ENCODE data around the gene E2F4. TPM values are rescaled to one million over a fixed set of nuclear protein-coding genes. Genes with fewer than 3 reads are reported as not detected.

Gene E2F4
- total RNA-seq, 1 experiment from 2014 or later, result 96.0 TPM

GRCh38 chr16:67236563-67237395, 44.8 kb downstream of the E2F4 start:
- TF ChIP-seq EZH2 (IDR thresholded peaks at IDR 0.05; ENCODE audit: borderline replicate concordance, low read depth, low read length, poor library complexity, severe bottlenecking) (no peak), CTCF (conservative IDR thresholded peaks at IDR 0.05; ENCODE audit: low read depth, low read length) (no peak)
- Histone ChIP-seq H3K36me3 (ENCODE audit: insufficient read depth, low read length, poor library complexity, severe bottlenecking) (peaks cover 52% of the 10 kb centered on the region), H3K9me3 (ENCODE audit: low read depth, low read length, poor library complexity, severe bottlenecking) (no peaks in the 10 kb centered on the region), H3K4me1 (ENCODE audit: insufficient read depth, low read length, poor library complexity, severe bottlenecking) (peaks cover 12% of the 10 kb centered on the region), H3K27me3 (replicated peaks; ENCODE audit: insufficient read depth, low read depth, low read length, poor library complexity) (no peaks in the 10 kb centered on the region), H3K4me3 (ENCODE audit: low read depth, low read length, poor library complexity, severe bottlenecking) (peak overlapping the region; percentile 30), H3K27ac (ENCODE audit: low read depth, low read length, poor library complexity, severe bottlenecking) (peak overlapping the region; percentile 68)
- POLR2A ChIA-PET (ENCODE audit: low non-redundant PET), result no interaction called here
- intact Hi-C loops (cut with micrococcal nuclease; ENCODE audit: unreplicated experiment), result no loop called here
- no TSS peak for BruUV-seq (replicated peaks)
- CTCF ChIA-PET, result no interaction called here
- DNase-seq (ENCODE audit: low spot score), result peak; percentile 87

GRCh38 chr16:67237396-67238277, 45.7 kb downstream of the E2F4 start:
- Histone ChIP-seq H3K4me3 (ENCODE audit: low read depth, low read length, poor library complexity, severe bottlenecking) (no peak overlapping the region), H3K4me1 (ENCODE audit: insufficient read depth, low read length, poor library complexity, severe bottlenecking) (peaks cover 16% of the 10 kb centered on the region), H3K27me3 (replicated peaks; ENCODE audit: insufficient read depth, low read depth, low read length, poor library complexity) (no peaks in the 10 kb centered on the region), H3K27ac (ENCODE audit: low read depth, low read length, poor library complexity, severe bottlenecking) (no peak overlapping the region), H3K9me3 (ENCODE audit: low read depth, low read length, poor library complexity, severe bottlenecking) (no peaks in the 10 kb centered on the region), H3K36me3 (ENCODE audit: insufficient read depth, low read length, poor library complexity, severe bottlenecking) (peaks cover 45% of the 10 kb centered on the region)
- CTCF ChIA-PET, result no interaction called here
- TF ChIP-seq EZH2 (IDR thresholded peaks at IDR 0.05; ENCODE audit: borderline replicate concordance, low read depth, low read length, poor library complexity, severe bottlenecking), result no peak
- no peak for TF ChIP-seq CTCF (conservative IDR thresholded peaks at IDR 0.05; ENCODE audit: low read depth, low read length)
- POLR2A ChIA-PET (ENCODE audit: low non-redundant PET), result no interaction called here
- no TSS peak for BruUV-seq (replicated peaks)
- intact Hi-C loops (cut with micrococcal nuclease; ENCODE audit: unreplicated experiment), result no loop called here
- no peak for DNase-seq (ENCODE audit: low spot score)

GRCh38 chr16:67238278-67238575, 46.3 kb downstream of the E2F4 start:
- no TSS peak for BruUV-seq (replicated peaks)
- CTCF ChIA-PET, result no interaction called here
- intact Hi-C loops (cut with micrococcal nuclease; ENCODE audit: unreplicated experiment), result no loop called here
- POLR2A ChIA-PET (ENCODE audit: low non-redundant PET), result no interaction called here
- H3K27me3 ChIP-seq (replicated peaks; ENCODE audit: insufficient read depth, low read depth, low read length, poor library complexity), result no peaks in the 10 kb centered on the region
- DNase-seq (ENCODE audit: low spot score), result no peak
- TF ChIP-seq EZH2 (IDR thresholded peaks at IDR 0.05; ENCODE audit: borderline replicate concordance, low read depth, low read length, poor library complexity, severe bottlenecking) (no peak), CTCF (conservative IDR thresholded peaks at IDR 0.05; ENCODE audit: low read depth, low read length) (no peak)
- H3K27ac ChIP-seq (ENCODE audit: low read depth, low read length, poor library complexity, severe bottlenecking), result no peak overlapping the region
- H3K4me1 ChIP-seq (ENCODE audit: insufficient read depth, low read length, poor library complexity, severe bottlenecking), result peaks cover 19% of the 10 kb centered on the region
- peaks cover 43% of the 10 kb centered on the region for H3K36me3 ChIP-seq (ENCODE audit: insufficient read depth, low read length, poor library complexity, severe bottlenecking)
- H3K9me3 ChIP-seq (ENCODE audit: low read depth, low read length, poor library complexity, severe bottlenecking), result no peaks in the 10 kb centered on the region
- no peak overlapping the region for H3K4me3 ChIP-seq (ENCODE audit: low read depth, low read length, poor library complexity, severe bottlenecking)

Data from A673 (cell line).